Endothelial cell of umbilical vein (primary cell): ENCODE data around the gene ECE2. TPM values are rescaled to one million over a fixed set of nuclear protein-coding genes. Genes with fewer than 3 reads are reported as not detected.

ENCODE experiments used
- BruUV-seq: library from RNA; stranded (reverse); fragments of 400-500 nt; replicated peaks from 2 replicates; lab custom pipeline; 2021; lab: Mats Ljungman, UMichigan
- CTCF ChIA-PET: fragments of 300-600, 350-600 bp; sonication (Branson Sonifier 250); formaldehyde crosslinking; loops from one replicate; lab custom pipeline; 2021; ENCODE audit warnings: antibody characterized with exemption, inconsistent platforms; lab: Charles Lee
- POLR2A ChIA-PET: fragments of 300-600, 350-600 bp; sonication (Branson Sonifier 250); formaldehyde crosslinking; loops from one replicate; lab custom pipeline; 2021; ENCODE audit warnings: antibody characterized with exemption, inconsistent platforms; lab: Charles Lee
- DNase-seq: peaks from one replicate; pipeline ENCODE4 v3.0.0-alpha.2; 2011; ENCODE audit warnings: low read depth, low spot score
- FAIRE-seq: peaks from 2 replicates; lab custom pipeline; 2011; peaks lifted over from hg19 to GRCh38; lab: Jason Lieb, UNC
- H2AFZ ChIP-seq: 2 replicates; pipeline ENCODE4 v1.6.0; 2012; ENCODE audit warnings: low read depth, low read length, control low read depth, inconsistent platforms
- H3K27ac ChIP-seq: 2 replicates; pipeline ENCODE4 v1.5.1; 2011; ENCODE audit warnings: low read depth, mild to moderate bottlenecking, control low read depth, low read length, moderate library complexity; ENCODE audit not compliant: insufficient read depth
- H3K27me3 ChIP-seq, 2 experiments: 2 replicates each; pipeline versions ENCODE4 v1.6.0 to v1.6.1; 2011; ENCODE audit warnings: low read length in 2 of 2, mixed read lengths in 1 of 2; ENCODE audit not compliant: control insufficient read depth in 2 of 2, insufficient read depth in 2 of 2
- H3K36me3 ChIP-seq, 2 experiments: 2 replicates in 1 of 2; 3 replicates in 1 of 2; pipeline ENCODE4 v1.5.1; 2011; ENCODE audit warnings: low read length in 2 of 2, mild to moderate bottlenecking in 1 of 2, moderate library complexity in 1 of 2; ENCODE audit not compliant: control insufficient read depth in 2 of 2, insufficient read depth in 2 of 2; ENCODE audit errors: extremely low read depth in 1 of 2
- H3K4me1 ChIP-seq: 3 replicates; pipeline ENCODE4 v1.5.1; 2011; ENCODE audit warnings: mild to moderate bottlenecking, low read length; ENCODE audit not compliant: control insufficient read depth, insufficient read depth; ENCODE audit errors: extremely low read depth
- H3K4me2 ChIP-seq: 2 replicates; pipeline ENCODE4 v1.6.1; 2011; ENCODE audit warnings: low read length, control low read depth, mixed read lengths; ENCODE audit not compliant: insufficient read depth
- H3K4me3 ChIP-seq, 3 experiments: fragments of 200-600 bp in 1 of 3; sonication (generic), shearing (Covaris generic) in 1 of 3; replicated peaks in 1 of 3; 2 replicates each; pipeline ENCODE4 v1.5.1; 2011 to 2016; ENCODE audit warnings: control low read depth in 3 of 3, low read length in 3 of 3, mild to moderate bottlenecking in 2 of 3, inconsistent platforms in 1 of 3, low read depth in 1 of 3, moderate library complexity in 1 of 3; ENCODE audit not compliant: insufficient read depth in 1 of 3
- H3K79me2 ChIP-seq: 2 replicates; pipeline ENCODE4 v1.6.0; 2012; ENCODE audit warnings: low read length, inconsistent platforms; ENCODE audit not compliant: control insufficient read depth, insufficient read depth
- H3K9ac ChIP-seq: replicated peaks from 2 replicates; pipeline ENCODE3; 2011; ENCODE audit warnings: low read length, control low read depth; ENCODE audit not compliant: insufficient read depth; ENCODE audit errors: extremely low read depth
- H3K9me1 ChIP-seq: replicated peaks from 3 replicates; pipeline ENCODE4 v1.6.0; 2011; ENCODE audit warnings: mild to moderate bottlenecking, low read length; ENCODE audit not compliant: control insufficient read depth, insufficient read depth; ENCODE audit errors: extremely low read depth
- H3K9me3 ChIP-seq: replicated peaks from 2 replicates; pipeline ENCODE4 v1.5.1; 2012; ENCODE audit warnings: low read length, inconsistent platforms; ENCODE audit not compliant: control insufficient read depth, insufficient read depth
- H4K20me1 ChIP-seq: replicated peaks from 2 replicates; pipeline ENCODE3; 2011; ENCODE audit warnings: mild to moderate bottlenecking, low read length; ENCODE audit not compliant: control insufficient read depth, insufficient read depth; ENCODE audit errors: extremely low read depth
- EZH2 ChIP-seq: IDR thresholded peaks from 2 replicates; pipeline ENCODE4 v1.6.1; 2012; ENCODE audit warnings: borderline replicate concordance, low read depth, mild to moderate bottlenecking, moderate library complexity, low read length, inconsistent platforms; ENCODE audit not compliant: severe bottlenecking
- FOS ChIP-seq: IDR thresholded peaks from 2 replicates; pipeline ENCODE4 v1.6.1; 2011; ENCODE audit warnings: mild to moderate bottlenecking, low read length, moderate library complexity, borderline replicate concordance; ENCODE audit not compliant: insufficient read depth
- GATA2 ChIP-seq: IDR thresholded peaks from 2 replicates; pipeline ENCODE4 v1.7.0; 2011; ENCODE audit warnings: low read depth, mild to moderate bottlenecking, moderate library complexity, mixed read lengths, low read length; ENCODE audit not compliant: insufficient read length, insufficient read depth
- JUN ChIP-seq: IDR thresholded peaks from 2 replicates; pipeline ENCODE4 v1.6.1; 2011; ENCODE audit warnings: borderline replicate concordance, low read depth; ENCODE audit not compliant: insufficient read length, insufficient read depth
- MYC ChIP-seq: IDR thresholded peaks from one replicate; pipeline ENCODE4 v1.6.1; 2011; ENCODE audit warnings: mild to moderate bottlenecking, low read depth, low read length
- POLR2A ChIP-seq: IDR thresholded peaks from 2 replicates; pipeline ENCODE4 v1.6.1; 2012; ENCODE audit warnings: low read depth, mild to moderate bottlenecking, control low read depth, low read length
- POLR2AphosphoS5 ChIP-seq: IDR thresholded peaks from 2 replicates; pipeline ENCODE4 v1.6.1; 2012; ENCODE audit warnings: low read depth, mild to moderate bottlenecking, control low read depth, low read length, moderate library complexity; ENCODE audit not compliant: insufficient read depth
- dilution Hi-C: fragments of 300-500 bp; cut with MboI; formaldehyde crosslinking; loops from one replicate; pipeline ENCODE4 v1.15.0; 2019; ENCODE audit warnings: low sequenced_read_pairs; ENCODE audit not compliant: extremely low pct_ligation_motif_present
- intact Hi-C: fragments of 100-400 bp; cut with micrococcal nuclease; formaldehyde crosslinking; loops from one replicate; pipeline ENCODE4 v1.10.0; 2022
- polyA plus RNA-seq, 4 experiments: library from polyadenylated mRNA; depleted of rRNA in 3 of 4; stranded (reverse) in 3 of 4; unstranded in 1 of 4; fragments of >200 nt; gene quantifications; 2 replicates each; pipeline versions ENCODE4 v1.2.1 to v1.2.3, GENCODE V29; 2011 to 2012; ENCODE audit warnings: missing spikeins in 1 of 4
- total RNA-seq: library from RNA; stranded (reverse); gene quantifications from 2 replicates; pipeline ENCODE4 v1.2.3, GENCODE V29; 2021
- TF ChIP-seq, protein P1 (sequence below), 2 donors: IDR thresholded peaks; 1 replicate in 1 of 2; 2 replicates in 1 of 2; pipeline ENCODE4 v1.5.1; 2011; ENCODE audit warnings: low read length in 2 of 2, mild to moderate bottlenecking in 2 of 2, moderate library complexity in 2 of 2, control low read depth in 1 of 2, inconsistent platforms in 1 of 2, low read depth in 1 of 2; ENCODE audit not compliant: insufficient read depth in 1 of 2; ENCODE audit errors: extremely low read depth in 1 of 2
- TF ChIP-seq, protein P2 (sequence below): IDR thresholded peaks from 2 replicates; pipeline ENCODE4 v1.6.1; 2011; ENCODE audit not compliant: insufficient read depth, insufficient read length

The ECE2 gene
- total and polyA plus RNA-seq, 2 donors (not counting 3 experiments of a cell fraction or from before 2014, with no cell fraction given), result not detected

DNA sequence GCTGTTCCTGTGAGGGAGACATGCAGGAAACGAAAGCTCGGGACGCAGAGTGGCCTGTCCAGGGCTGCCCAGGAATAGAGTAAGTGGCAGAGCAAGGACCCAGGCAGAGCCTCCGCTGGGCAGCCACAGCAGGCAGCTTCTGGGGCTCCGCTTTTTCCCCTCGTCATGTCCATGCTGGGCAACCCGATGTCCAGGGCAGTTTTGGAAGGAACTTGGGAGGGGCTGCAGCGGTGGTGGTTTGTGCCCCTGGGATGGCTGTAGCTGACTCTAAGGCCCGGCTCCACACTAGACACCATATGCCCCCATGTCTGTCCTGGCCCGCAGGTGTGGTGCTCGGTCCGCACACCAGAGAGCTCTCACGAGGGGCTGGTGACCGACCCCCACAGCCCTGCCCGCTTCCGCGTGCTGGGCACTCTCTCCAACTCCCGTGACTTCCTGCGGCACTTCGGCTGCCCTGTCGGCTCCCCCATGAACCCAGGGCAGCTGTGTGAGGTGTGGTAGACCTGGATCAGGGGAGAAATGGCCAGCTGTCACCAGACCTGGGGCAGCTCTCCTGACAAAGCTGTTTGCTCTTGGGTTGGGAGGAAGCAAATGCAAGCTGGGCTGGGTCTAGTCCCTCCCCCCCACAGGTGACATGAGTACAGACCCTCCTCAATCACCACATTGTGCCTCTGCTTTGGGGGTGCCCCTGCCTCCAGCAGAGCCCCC lies 16.1 kb downstream of the ECE2 start:
- CTCF ChIA-PET, result interaction anchor here (0.6 to 1.1 kb wide), 3 partner anchors 64 to 396 kb away, joined by 3 to 4 read pairs (median 3); no protein-coding TSS in a partner anchor
- dilution Hi-C loops (no loop called here), intact Hi-C loops (no loop called here)
- no peaks in the 10 kb centered on the region for H3K79me2 ChIP-seq
- H3K9ac ChIP-seq, result no peak overlapping the region
- H2AFZ ChIP-seq, result no peak overlapping the region
- no peak overlapping the region for H3K27ac ChIP-seq
- no peak for TF ChIP-seq FOS
- TF ChIP-seq EZH2, result no peak
- TF ChIP-seq, protein P1, sequence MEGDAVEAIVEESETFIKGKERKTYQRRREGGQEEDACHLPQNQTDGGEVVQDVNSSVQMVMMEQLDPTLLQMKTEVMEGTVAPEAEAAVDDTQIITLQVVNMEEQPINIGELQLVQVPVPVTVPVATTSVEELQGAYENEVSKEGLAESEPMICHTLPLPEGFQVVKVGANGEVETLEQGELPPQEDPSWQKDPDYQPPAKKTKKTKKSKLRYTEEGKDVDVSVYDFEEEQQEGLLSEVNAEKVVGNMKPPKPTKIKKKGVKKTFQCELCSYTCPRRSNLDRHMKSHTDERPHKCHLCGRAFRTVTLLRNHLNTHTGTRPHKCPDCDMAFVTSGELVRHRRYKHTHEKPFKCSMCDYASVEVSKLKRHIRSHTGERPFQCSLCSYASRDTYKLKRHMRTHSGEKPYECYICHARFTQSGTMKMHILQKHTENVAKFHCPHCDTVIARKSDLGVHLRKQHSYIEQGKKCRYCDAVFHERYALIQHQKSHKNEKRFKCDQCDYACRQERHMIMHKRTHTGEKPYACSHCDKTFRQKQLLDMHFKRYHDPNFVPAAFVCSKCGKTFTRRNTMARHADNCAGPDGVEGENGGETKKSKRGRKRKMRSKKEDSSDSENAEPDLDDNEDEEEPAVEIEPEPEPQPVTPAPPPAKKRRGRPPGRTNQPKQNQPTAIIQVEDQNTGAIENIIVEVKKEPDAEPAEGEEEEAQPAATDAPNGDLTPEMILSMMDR (IDR thresholded peaks at IDR 0.05; ENCODE audit: extremely low read depth in 1 of 2, insufficient read depth in 1 of 2, low read depth in 1 of 2, low read length in 2 of 2), result no peak
- TF ChIP-seq JUN, result no peak
- TF ChIP-seq MYC, result no peak
- TF ChIP-seq POLR2A, result no peak
- TF ChIP-seq, protein P2, sequence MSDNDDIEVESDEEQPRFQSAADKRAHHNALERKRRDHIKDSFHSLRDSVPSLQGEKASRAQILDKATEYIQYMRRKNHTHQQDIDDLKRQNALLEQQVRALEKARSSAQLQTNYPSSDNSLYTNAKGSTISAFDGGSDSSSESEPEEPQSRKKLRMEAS, result no peak
- TF ChIP-seq GATA2, result no peak
- no peak for TF ChIP-seq POLR2AphosphoS5
- H3K9me1 ChIP-seq, result no peaks in the 10 kb centered on the region
- no peak for DNase-seq
- no peaks in the 10 kb centered on the region for H3K9me3 ChIP-seq
- no peak for FAIRE-seq
- peaks cover 3% of the 10 kb centered on the region in 2 experiments for H3K27me3 ChIP-seq
- no peaks in the 10 kb centered on the region for H3K36me3 ChIP-seq
- no peaks in the 10 kb centered on the region for H4K20me1 ChIP-seq
- H3K4me1 ChIP-seq, result no peaks in the 10 kb centered on the region
- H3K4me2 ChIP-seq, result no peak overlapping the region
- POLR2A ChIA-PET, result no interaction called here
- H3K4me3 ChIP-seq, result no peak overlapping the region
- no TSS peak for BruUV-seq
